Mononuclear cell (primary cell): ENCODE data around the gene ZNF728. TPM values are rescaled to one million over a fixed set of nuclear protein-coding genes. Genes with fewer than 3 reads are reported as not detected.

ENCODE experiments used
- total RNA-seq: library from RNA; depleted of rRNA; stranded (reverse); fragments of >200 nt; gene quantifications from one replicate; pipeline ENCODE4 v1.2.3, GENCODE V29; 2012

The ZNF728 gene
- total RNA-seq, 1 donor = not detected

Other genes with a start within 250 kb of the ZNF728 start
- under 0.01 TPM for gene ZNF99, start 219.0 kb downstream of the ZNF728 start, total RNA-seq
- not detected for gene ZNF723, start 170.9 kb downstream of the ZNF728 start, total RNA-seq
- 0.21 TPM for gene ZNF730, start 113.8 kb upstream of the ZNF728 start, total RNA-seq
- 4.7 TPM for gene ZNF724, start 247.2 kb upstream of the ZNF728 start, total RNA-seq